ENCODE measurements around the gene DUOXA2. TPM values are rescaled to one million over a fixed set of nuclear protein-coding genes. Genes with fewer than 3 reads are reported as not detected.

Gene DUOXA2
- total and polyA plus RNA-seq, 4 donors = 0.48 to 0.98 (median 0.98) TPM; not detected in 1

- no peak overlapping the region for H3K9ac ChIP-seq (ENCODE audit: insufficient read depth in 1 of 2, low read length in 2 of 2)
- H3K27ac ChIP-seq (ENCODE audit: low read depth in 1 of 2, low read length in 1 of 2) = no peak overlapping the region
- H3K27me3 ChIP-seq (ENCODE audit: control insufficient read depth in 3 of 3, insufficient read depth in 3 of 3, low read length in 2 of 3) = peaks cover 0 to 6% (median 0%) of the 10 kb centered on the region in 3 donors
- H3K36me3 ChIP-seq (ENCODE audit: control insufficient read depth in 4 of 4, insufficient read depth in 4 of 4, low read length in 4 of 4) = no peaks in the 10 kb centered on the region
- 94% methylated on average over 11 of the region's 11 CpGs for WGBS, 2 donors
- H3K4me1 ChIP-seq (ENCODE audit: control insufficient read depth in 5 of 5, insufficient read depth in 5 of 5, low read length in 5 of 5) = no peaks in the 10 kb centered on the region
- DNase-seq (no peak), ATAC-seq (ENCODE audit: insufficient read depth, low FRiP score) (no peak)
- H3K9me3 ChIP-seq (ENCODE audit: control insufficient read depth in 4 of 4, insufficient read depth in 3 of 4, low read length in 3 of 4) = peaks cover 0 to 3% (median 0%) of the 10 kb centered on the region in 4 donors
- no peak overlapping the region for H3K4me3 ChIP-seq
- TF ChIP-seq, protein P1, sequence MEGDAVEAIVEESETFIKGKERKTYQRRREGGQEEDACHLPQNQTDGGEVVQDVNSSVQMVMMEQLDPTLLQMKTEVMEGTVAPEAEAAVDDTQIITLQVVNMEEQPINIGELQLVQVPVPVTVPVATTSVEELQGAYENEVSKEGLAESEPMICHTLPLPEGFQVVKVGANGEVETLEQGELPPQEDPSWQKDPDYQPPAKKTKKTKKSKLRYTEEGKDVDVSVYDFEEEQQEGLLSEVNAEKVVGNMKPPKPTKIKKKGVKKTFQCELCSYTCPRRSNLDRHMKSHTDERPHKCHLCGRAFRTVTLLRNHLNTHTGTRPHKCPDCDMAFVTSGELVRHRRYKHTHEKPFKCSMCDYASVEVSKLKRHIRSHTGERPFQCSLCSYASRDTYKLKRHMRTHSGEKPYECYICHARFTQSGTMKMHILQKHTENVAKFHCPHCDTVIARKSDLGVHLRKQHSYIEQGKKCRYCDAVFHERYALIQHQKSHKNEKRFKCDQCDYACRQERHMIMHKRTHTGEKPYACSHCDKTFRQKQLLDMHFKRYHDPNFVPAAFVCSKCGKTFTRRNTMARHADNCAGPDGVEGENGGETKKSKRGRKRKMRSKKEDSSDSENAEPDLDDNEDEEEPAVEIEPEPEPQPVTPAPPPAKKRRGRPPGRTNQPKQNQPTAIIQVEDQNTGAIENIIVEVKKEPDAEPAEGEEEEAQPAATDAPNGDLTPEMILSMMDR (IDR thresholded peaks at IDR 0.05; ENCODE audit: control extremely low read depth, extremely low read depth) = no peak
Measured at GRCh38 chr15:45095661-45096060, 18.5 kb upstream of the DUOXA2 start.

- no peaks in the 10 kb centered on the region for H3K27me3 ChIP-seq (ENCODE audit: control insufficient read depth in 3 of 3, insufficient read depth in 3 of 3, low read length in 2 of 3)
- TF ChIP-seq, protein P1 (IDR thresholded peaks at IDR 0.05; ENCODE audit: control extremely low read depth, extremely low read depth) = no peak
- H3K9me3 ChIP-seq (ENCODE audit: control insufficient read depth in 4 of 4, insufficient read depth in 3 of 4, low read length in 3 of 4) = no peaks in the 10 kb centered on the region
- no peak overlapping the region for H3K9ac ChIP-seq (ENCODE audit: insufficient read depth in 1 of 2, low read length in 2 of 2)
- no peaks in the 10 kb centered on the region for H3K36me3 ChIP-seq (ENCODE audit: control insufficient read depth in 4 of 4, insufficient read depth in 4 of 4, low read length in 4 of 4)
- ATAC-seq (ENCODE audit: insufficient read depth, low FRiP score) (no peak), DNase-seq (no peak)
- no peak overlapping the region for H3K4me3 ChIP-seq
- no peak overlapping the region for H3K27ac ChIP-seq (ENCODE audit: low read depth in 1 of 2, low read length in 1 of 2)
- H3K4me1 ChIP-seq (ENCODE audit: control insufficient read depth in 5 of 5, insufficient read depth in 5 of 5, low read length in 5 of 5) = no peaks in the 10 kb centered on the region
- 90 to 92% methylated on average over 7 of the region's 7 CpGs for WGBS, 2 donors
Measured at GRCh38 chr15:45097466-45097865, 16.7 kb upstream of the DUOXA2 start.

DNA sequence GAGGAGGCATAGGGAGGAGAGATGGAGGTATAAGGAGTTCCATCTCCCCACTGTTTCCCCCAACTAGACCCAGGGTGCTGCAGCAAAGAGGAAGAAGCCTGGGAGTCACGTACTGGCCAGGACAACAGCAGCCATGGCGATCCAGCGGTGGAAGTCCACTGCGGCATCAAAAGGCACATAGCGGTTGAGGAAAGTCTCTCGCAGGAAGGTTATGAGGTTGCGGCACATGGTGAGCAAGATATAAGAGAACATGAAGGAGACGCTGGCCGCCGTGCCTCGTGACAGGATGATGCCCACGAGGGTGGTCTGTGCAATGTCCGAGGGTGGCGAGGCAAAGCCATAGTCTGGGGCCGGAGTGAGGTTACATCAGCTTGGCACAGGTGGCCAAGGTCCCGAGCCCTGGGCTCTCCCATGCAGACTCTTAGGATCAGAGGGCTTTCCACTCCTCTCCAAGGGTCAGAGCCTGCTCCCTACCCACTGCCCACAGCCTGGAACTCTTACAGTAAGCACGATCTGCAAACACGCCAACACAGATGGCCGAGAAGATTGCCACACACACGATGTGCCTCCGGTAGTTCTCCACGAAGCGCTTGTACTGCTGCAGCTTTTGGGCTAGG is 14.5 kb upstream of the DUOXA2 start:
- no peak overlapping the region for H3K9ac ChIP-seq (ENCODE audit: insufficient read depth in 1 of 2, low read length in 2 of 2)
- H3K9me3 ChIP-seq (ENCODE audit: control insufficient read depth in 4 of 4, insufficient read depth in 3 of 4, low read length in 3 of 4) = no peaks in the 10 kb centered on the region
- DNase-seq = no peak
- H3K27ac ChIP-seq (ENCODE audit: low read depth in 1 of 2, low read length in 1 of 2) = no peak overlapping the region
- H3K27me3 ChIP-seq (ENCODE audit: control insufficient read depth in 3 of 3, insufficient read depth in 3 of 3, low read length in 2 of 3) = no peaks in the 10 kb centered on the region
- no peaks in the 10 kb centered on the region for H3K4me1 ChIP-seq (ENCODE audit: control insufficient read depth in 5 of 5, insufficient read depth in 5 of 5, low read length in 5 of 5)
- H3K36me3 ChIP-seq (ENCODE audit: control insufficient read depth in 4 of 4, insufficient read depth in 4 of 4, low read length in 4 of 4) = no peaks in the 10 kb centered on the region
- TF ChIP-seq, protein P1 (IDR thresholded peaks at IDR 0.05; ENCODE audit: control extremely low read depth, extremely low read depth) = no peak
- 82 to 88% methylated on average over 23 of the region's 23 CpGs for WGBS, 2 donors
- ATAC-seq (ENCODE audit: insufficient read depth, low FRiP score) = no peak
- no peak overlapping the region for H3K4me3 ChIP-seq
